ENCODE data around the gene PABPN1L. TPM values are rescaled to one million over a fixed set of nuclear protein-coding genes. Genes with fewer than 3 reads are reported as not detected.
"Not testable (repeated sequence)": the region's sequence is repeated elsewhere in the genome, so short reads cannot be mapped to it uniquely, and the experiment has no call there.

Gene PABPN1L
- total RNA-seq, 3 donors from 2014 or later = not detected

GRCh38 chr16:88892065-88892464 lies 25.6 kb upstream of the PABPN1L start:
- H3K27ac ChIP-seq = no peak overlapping the region
- DNase-seq (ENCODE audit: low spot score in 2 of 2) = no peak
- H3K9me3 ChIP-seq = no peaks in the 10 kb centered on the region
- intact Hi-C loops (cut with DNase I; ENCODE audit: low total_unique reads) = no loop called here
- TF ChIP-seq, protein P1, sequence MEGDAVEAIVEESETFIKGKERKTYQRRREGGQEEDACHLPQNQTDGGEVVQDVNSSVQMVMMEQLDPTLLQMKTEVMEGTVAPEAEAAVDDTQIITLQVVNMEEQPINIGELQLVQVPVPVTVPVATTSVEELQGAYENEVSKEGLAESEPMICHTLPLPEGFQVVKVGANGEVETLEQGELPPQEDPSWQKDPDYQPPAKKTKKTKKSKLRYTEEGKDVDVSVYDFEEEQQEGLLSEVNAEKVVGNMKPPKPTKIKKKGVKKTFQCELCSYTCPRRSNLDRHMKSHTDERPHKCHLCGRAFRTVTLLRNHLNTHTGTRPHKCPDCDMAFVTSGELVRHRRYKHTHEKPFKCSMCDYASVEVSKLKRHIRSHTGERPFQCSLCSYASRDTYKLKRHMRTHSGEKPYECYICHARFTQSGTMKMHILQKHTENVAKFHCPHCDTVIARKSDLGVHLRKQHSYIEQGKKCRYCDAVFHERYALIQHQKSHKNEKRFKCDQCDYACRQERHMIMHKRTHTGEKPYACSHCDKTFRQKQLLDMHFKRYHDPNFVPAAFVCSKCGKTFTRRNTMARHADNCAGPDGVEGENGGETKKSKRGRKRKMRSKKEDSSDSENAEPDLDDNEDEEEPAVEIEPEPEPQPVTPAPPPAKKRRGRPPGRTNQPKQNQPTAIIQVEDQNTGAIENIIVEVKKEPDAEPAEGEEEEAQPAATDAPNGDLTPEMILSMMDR (IDR thresholded peaks at IDR 0.05) = no peak
- TF ChIP-seq POLR2AphosphoS5 (IDR thresholded peaks at IDR 0.05) (no peak), POLR2A (IDR thresholded peaks at IDR 0.05) (no peak)
- no peaks in the 10 kb centered on the region for H3K27me3 ChIP-seq
- H3K36me3 ChIP-seq = no peaks in the 10 kb centered on the region
- no peak overlapping the region for H3K4me3 ChIP-seq
- no peaks in the 10 kb centered on the region for H3K4me1 ChIP-seq

GRCh38 chr16:88891083-88891482 lies 24.6 kb upstream of the PABPN1L start:
- Histone ChIP-seq H3K4me3 (no peak overlapping the region), H3K4me1 (no peaks in the 10 kb centered on the region), H3K27me3 (no peaks in the 10 kb centered on the region), H3K9me3 (no peaks in the 10 kb centered on the region), H3K27ac (no peak overlapping the region), H3K36me3 (no peaks in the 10 kb centered on the region)
- intact Hi-C loops (cut with DNase I; ENCODE audit: low total_unique reads) = no loop called here
- DNase-seq (ENCODE audit: low spot score in 2 of 2) = no peak
- TF ChIP-seq POLR2A (IDR thresholded peaks at IDR 0.05) (no peak), POLR2AphosphoS5 (IDR thresholded peaks at IDR 0.05) (no peak)
- TF ChIP-seq, protein P1 (IDR thresholded peaks at IDR 0.05) = no peak

GRCh38 chr16:88889702-88890352 lies 23.4 kb upstream of the PABPN1L start:
- H3K9me3 ChIP-seq; H3K36me3 ChIP-seq; intact Hi-C loops (cut with DNase I; ENCODE audit: low total_unique reads); DNase-seq (ENCODE audit: low spot score in 2 of 2); H3K27ac ChIP-seq; H3K4me3 ChIP-seq; H3K27me3 ChIP-seq; H3K4me1 ChIP-seq: not testable (repeated sequence)

- Histone ChIP-seq H3K9me3 (no peaks in the 10 kb centered on the region), H3K27me3 (no peaks in the 10 kb centered on the region), H3K36me3 (no peaks in the 10 kb centered on the region), H3K4me1 (no peaks in the 10 kb centered on the region), H3K27ac (peak overlapping the region in 1 of 2 donors; percentile 77), H3K4me3 (no peak overlapping the region)
- DNase-seq (ENCODE audit: low spot score in 2 of 2) = no peak
- TF ChIP-seq POLR2AphosphoS5 (IDR thresholded peaks at IDR 0.05) = no peak
- TF ChIP-seq, protein P1 (IDR thresholded peaks at IDR 0.05) = no peak
- no peak for TF ChIP-seq POLR2A (IDR thresholded peaks at IDR 0.05)
- intact Hi-C loops (cut with DNase I; ENCODE audit: low total_unique reads) = no loop called here
Measured at GRCh38 chr16:88888461-88889387, 22.3 kb upstream of the PABPN1L start.

DNA sequence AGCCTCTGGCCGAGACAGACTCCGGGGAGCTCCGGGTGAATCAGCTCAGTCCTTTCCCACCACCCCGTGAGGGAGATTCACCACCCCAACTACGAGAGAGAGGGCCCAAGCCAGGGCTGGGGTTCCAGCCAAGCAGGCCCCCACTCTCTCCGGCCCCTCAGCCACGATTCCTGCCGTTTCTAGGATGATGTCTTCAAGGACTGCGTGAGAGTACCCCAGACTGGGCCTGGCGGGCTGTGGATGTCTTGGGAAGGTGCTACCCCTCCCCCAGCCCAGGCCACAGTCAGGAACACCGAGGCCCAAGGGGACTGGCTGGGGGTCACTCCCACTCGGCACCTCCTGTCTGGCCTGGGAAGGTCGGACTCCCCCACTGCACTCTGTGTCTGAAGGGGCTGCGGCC lies 21.6 kb upstream of the PABPN1L start:
- DNase-seq (ENCODE audit: low spot score in 2 of 2) = no peak
- Histone ChIP-seq H3K9me3 (no peaks in the 10 kb centered on the region), H3K27me3 (no peaks in the 10 kb centered on the region), H3K36me3 (no peaks in the 10 kb centered on the region), H3K27ac (peak overlapping the region in 1 of 2 donors; percentile 84), H3K4me3 (no peak overlapping the region), H3K4me1 (no peaks in the 10 kb centered on the region)
- intact Hi-C loops (cut with DNase I; ENCODE audit: low total_unique reads) = no loop called here
- TF ChIP-seq POLR2AphosphoS5 (IDR thresholded peaks at IDR 0.05) = no peak
